WTC11 (cell line): ENCODE data around the gene SEPSECS. TPM values are rescaled to one million over a fixed set of nuclear protein-coding genes. Genes with fewer than 3 reads are reported as not detected.

Experiments
- ATAC-seq: fragments of 200-7000 bp; cut with Tn5 transposase; 2 replicates; pipeline ENCODE4 v1.10.0; 2021; ENCODE audit warnings: mild to moderate bottlenecking, moderate library complexity
- CTCF ChIA-PET: fragments of 300-600 bp; sonication (Branson Sonifier 250); formaldehyde crosslinking; loops from one replicate; lab custom pipeline; 2021; ENCODE audit warnings: antibody characterized with exemption; lab: Charles Lee
- POLR2A ChIA-PET: fragments of 350-600 bp; sonication (Branson Sonifier 250); formaldehyde crosslinking; loops from one replicate; lab custom pipeline; 2021; ENCODE audit warnings: antibody characterized with exemption; lab: Charles Lee
- DNase-seq: peaks from one replicate; pipeline ENCODE4 v3.0.0; 2021; ENCODE audit warnings: low spot score
- H3K27ac Mint-ChIP-seq: 2 replicates; pipeline ENCODE4 v1.8.0; 2021; ENCODE audit warnings: mixed read lengths
- H3K27me3 Mint-ChIP-seq: 2 replicates; pipeline ENCODE4 v1.8.0; 2021; ENCODE audit warnings: low read depth, mild to moderate bottlenecking, moderate library complexity, mixed read lengths
- H3K36me3 Mint-ChIP-seq: 2 replicates; pipeline ENCODE4 v1.8.0; 2021; ENCODE audit warnings: mixed read lengths
- H3K4me1 Mint-ChIP-seq: 2 replicates; pipeline ENCODE4 v1.8.0; 2022; ENCODE audit warnings: mixed read lengths
- H3K4me3 Mint-ChIP-seq: 2 replicates; pipeline ENCODE4 v1.8.0; 2021; ENCODE audit warnings: mild to moderate bottlenecking, moderate library complexity, mixed read lengths
- H3K9me3 Mint-ChIP-seq: 2 replicates; pipeline ENCODE4 v1.8.0; 2021; ENCODE audit warnings: mixed read lengths
- ATF1 ChIP-seq: sonication (generic); formaldehyde crosslinking; IDR thresholded peaks from 2 replicates; pipeline ENCODE4 v1.8.1; 2023; ENCODE audit warnings: mild to moderate bottlenecking, moderate library complexity, missing genetic modification reagents
- GABPB1 ChIP-seq: sonication (generic); formaldehyde crosslinking; IDR thresholded peaks from 2 replicates; pipeline ENCODE4 v1.8.1; 2023; ENCODE audit warnings: mild to moderate bottlenecking, missing genetic modification reagents
- JAZF1 ChIP-seq: fragments of 250-450 bp; sonication (Bioruptor Pico); IDR thresholded peaks from 2 replicates; pipeline ENCODE4 v1.9.0; 2021; ENCODE audit warnings: moderate library complexity, mild to moderate bottlenecking, inconsistent platforms
- JUN ChIP-seq: sonication (generic); formaldehyde crosslinking; IDR thresholded peaks from 2 replicates; pipeline ENCODE4 v1.8.0; 2023; ENCODE audit warnings: mild to moderate bottlenecking, missing genetic modification reagents
- MXD4 ChIP-seq: fragments of 250-450 bp; sonication (Bioruptor Pico); IDR thresholded peaks from 2 replicates; pipeline ENCODE4 v1.8.0; 2021; ENCODE audit warnings: mild to moderate bottlenecking, moderate library complexity, borderline replicate concordance
- NFE2L1 ChIP-seq: sonication (generic); formaldehyde crosslinking; IDR thresholded peaks from 2 replicates; pipeline ENCODE4 v1.8.1; 2023; ENCODE audit warnings: missing genetic modification reagents
- NR3C1 ChIP-seq: sonication (generic); formaldehyde crosslinking; conservative IDR thresholded peaks from 2 replicates; pipeline ENCODE4 v1.8.1; 2023; ENCODE audit warnings: low read depth, mild to moderate bottlenecking, missing genetic modification reagents
- RELA ChIP-seq: sonication (generic); formaldehyde crosslinking; IDR thresholded peaks from 2 replicates; pipeline ENCODE4 v1.8.1; 2022; ENCODE audit warnings: missing genetic modification reagents, mild to moderate bottlenecking, borderline replicate concordance
- SMAD4 ChIP-seq: sonication (generic); formaldehyde crosslinking; IDR thresholded peaks from 2 replicates; pipeline ENCODE4 v1.8.0; 2022; ENCODE audit warnings: mild to moderate bottlenecking, missing genetic modification reagents
- TCF7 ChIP-seq: sonication (generic); formaldehyde crosslinking; IDR thresholded peaks from 2 replicates; pipeline ENCODE4 v1.8.0; 2022; ENCODE audit warnings: mild to moderate bottlenecking, low read depth, missing genetic modification reagents, moderate library complexity
- ZBTB21 ChIP-seq: sonication (generic); formaldehyde crosslinking; IDR thresholded peaks from 2 replicates; pipeline ENCODE4 v1.8.1; 2023; ENCODE audit warnings: mild to moderate bottlenecking, missing genetic modification reagents, borderline replicate concordance
- ZNF219 ChIP-seq: sonication (generic); formaldehyde crosslinking; IDR thresholded peaks from 2 replicates; pipeline ENCODE4 v1.8.0; 2023; ENCODE audit warnings: missing genetic modification reagents, mild to moderate bottlenecking, borderline replicate concordance
- ZNF317 ChIP-seq: sonication (generic); formaldehyde crosslinking; IDR thresholded peaks from 2 replicates; pipeline ENCODE4 v1.8.1; 2023; ENCODE audit warnings: low read depth, mild to moderate bottlenecking, moderate library complexity, missing genetic modification reagents, borderline replicate concordance
- total RNA-seq: library from RNA; stranded (reverse); gene quantifications from 3 replicates; pipeline ENCODE4 v1.2.3, GENCODE V29; 2021
- TF ChIP-seq, protein P1 (sequence below): sonication (generic); formaldehyde crosslinking; IDR thresholded peaks from 2 replicates; pipeline ENCODE4 v1.8.1; 2022; ENCODE audit warnings: mild to moderate bottlenecking, moderate library complexity, missing genetic modification reagents
- TF ChIP-seq, protein P2 (sequence below): fragments of 250-450 bp; sonication (Bioruptor Pico); IDR thresholded peaks from 2 replicates; pipeline ENCODE4 v1.9.0; 2021; ENCODE audit warnings: mild to moderate bottlenecking
- TF ChIP-seq, protein P3 (sequence below): sonication (generic); formaldehyde crosslinking; conservative IDR thresholded peaks from 2 replicates; pipeline ENCODE4 v1.8.1; 2022; ENCODE audit warnings: mild to moderate bottlenecking, missing genetic modification reagents
- TF ChIP-seq, protein P4 (sequence below): sonication (generic); formaldehyde crosslinking; IDR thresholded peaks from 2 replicates; pipeline ENCODE4 v1.8.1; 2022; ENCODE audit warnings: missing genetic modification reagents, borderline replicate concordance
- TF ChIP-seq, protein P5 (sequence below): fragments of 250-450 bp; sonication (Bioruptor Pico); IDR thresholded peaks from 2 replicates; pipeline ENCODE4 v1.9.0; 2021; ENCODE audit warnings: mild to moderate bottlenecking, borderline replicate concordance
- TF ChIP-seq, protein P6 (sequence below): fragments of 250-450 bp; sonication (Bioruptor Pico); IDR thresholded peaks from 2 replicates; pipeline ENCODE4 v1.8.0; 2021; ENCODE audit warnings: mild to moderate bottlenecking
- TF ChIP-seq, protein P7 (sequence below): fragments of 250-450 bp; sonication (Bioruptor Pico); IDR thresholded peaks from 2 replicates; pipeline ENCODE4 v2.1.2; 2022; ENCODE audit warnings: mild to moderate bottlenecking, moderate library complexity
- TF ChIP-seq, protein P8 (sequence below): fragments of 250-450 bp; sonication (Bioruptor Pico); IDR thresholded peaks from 2 replicates; pipeline ENCODE4 v1.9.0; 2021; ENCODE audit warnings: moderate library complexity, mild to moderate bottlenecking, inconsistent platforms, borderline replicate concordance
- TF ChIP-seq, protein P9 (sequence below): sonication (generic); formaldehyde crosslinking; IDR thresholded peaks from 2 replicates; pipeline ENCODE4 v1.8.1; 2023; ENCODE audit warnings: mild to moderate bottlenecking, missing genetic modification reagents, moderate library complexity

The SEPSECS gene
- total RNA-seq, 1 experiment from 2014 or later, result 6.2 TPM

DNA sequence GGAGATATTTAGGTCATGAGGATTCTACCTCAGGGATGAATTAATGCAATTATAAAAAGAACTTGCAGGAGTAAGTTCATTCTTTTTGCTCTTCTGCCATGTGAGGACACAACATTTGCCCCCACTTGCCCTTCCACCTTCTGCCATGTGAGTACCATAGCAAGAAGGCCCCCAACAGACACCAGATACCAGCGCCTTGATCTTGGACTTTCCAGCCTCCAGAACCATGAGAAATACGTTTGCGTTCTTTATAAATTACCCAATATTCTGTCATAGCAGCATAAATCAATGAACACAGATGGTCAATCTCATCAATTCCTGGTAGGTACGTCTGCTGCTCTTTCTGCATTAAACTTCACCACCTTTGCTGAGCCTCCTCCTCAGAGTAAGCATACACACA, 5.7 kb upstream of the SEPSECS start:
- Mint-ChIP-seq H3K9me3 (peaks cover 5% of the 10 kb centered on the region; the same call in 1 of the 2 replicates), H3K4me1 (peaks cover 7% of the 10 kb centered on the region), H3K36me3 (peaks cover 4% of the 10 kb centered on the region; the same call in 1 of the 2 replicates), H3K4me3 (no peak overlapping the region), H3K27ac (no peak overlapping the region), H3K27me3 (no peaks in the 10 kb centered on the region; the same call in 1 of the 2 replicates)
- ATAC-seq (no peak), DNase-seq (no peak)
- CTCF ChIA-PET, result no interaction called here
- POLR2A ChIA-PET, result no interaction called here
- TF ChIP-seq, protein P1, sequence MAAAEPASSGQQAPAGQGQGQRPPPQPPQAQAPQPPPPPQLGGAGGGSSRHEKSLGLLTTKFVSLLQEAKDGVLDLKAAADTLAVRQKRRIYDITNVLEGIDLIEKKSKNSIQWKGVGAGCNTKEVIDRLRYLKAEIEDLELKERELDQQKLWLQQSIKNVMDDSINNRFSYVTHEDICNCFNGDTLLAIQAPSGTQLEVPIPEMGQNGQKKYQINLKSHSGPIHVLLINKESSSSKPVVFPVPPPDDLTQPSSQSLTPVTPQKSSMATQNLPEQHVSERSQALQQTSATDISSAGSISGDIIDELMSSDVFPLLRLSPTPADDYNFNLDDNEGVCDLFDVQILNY (CRISPR knock-in tag), result no peak
- no peak for TF ChIP-seq ZNF317 (CRISPR knock-in tag)
- TF ChIP-seq, protein P2, sequence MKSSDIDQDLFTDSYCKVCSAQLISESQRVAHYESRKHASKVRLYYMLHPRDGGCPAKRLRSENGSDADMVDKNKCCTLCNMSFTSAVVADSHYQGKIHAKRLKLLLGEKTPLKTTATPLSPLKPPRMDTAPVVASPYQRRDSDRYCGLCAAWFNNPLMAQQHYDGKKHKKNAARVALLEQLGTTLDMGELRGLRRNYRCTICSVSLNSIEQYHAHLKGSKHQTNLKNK (CRISPR knock-in tag), result no peak
- TF ChIP-seq, protein P3, sequence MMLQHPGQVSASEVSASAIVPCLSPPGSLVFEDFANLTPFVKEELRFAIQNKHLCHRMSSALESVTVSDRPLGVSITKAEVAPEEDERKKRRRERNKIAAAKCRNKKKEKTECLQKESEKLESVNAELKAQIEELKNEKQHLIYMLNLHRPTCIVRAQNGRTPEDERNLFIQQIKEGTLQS (CRISPR knock-in tag), result no peak
- TF ChIP-seq NR3C1 (CRISPR knock-in tag), result no peak
- TF ChIP-seq, protein P4, sequence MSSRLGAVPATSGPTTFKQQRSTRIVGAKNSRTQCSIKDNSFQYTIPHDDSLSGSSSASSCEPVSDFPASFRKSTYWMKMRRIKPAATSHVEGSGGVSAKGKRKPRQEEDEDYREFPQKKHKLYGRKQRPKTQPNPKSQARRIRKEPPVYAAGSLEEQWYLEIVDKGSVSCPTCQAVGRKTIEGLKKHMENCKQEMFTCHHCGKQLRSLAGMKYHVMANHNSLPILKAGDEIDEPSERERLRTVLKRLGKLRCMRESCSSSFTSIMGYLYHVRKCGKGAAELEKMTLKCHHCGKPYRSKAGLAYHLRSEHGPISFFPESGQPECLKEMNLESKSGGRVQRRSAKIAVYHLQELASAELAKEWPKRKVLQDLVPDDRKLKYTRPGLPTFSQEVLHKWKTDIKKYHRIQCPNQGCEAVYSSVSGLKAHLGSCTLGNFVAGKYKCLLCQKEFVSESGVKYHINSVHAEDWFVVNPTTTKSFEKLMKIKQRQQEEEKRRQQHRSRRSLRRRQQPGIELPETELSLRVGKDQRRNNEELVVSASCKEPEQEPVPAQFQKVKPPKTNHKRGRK (CRISPR knock-in tag), result no peak
- TF ChIP-seq, protein P5, sequence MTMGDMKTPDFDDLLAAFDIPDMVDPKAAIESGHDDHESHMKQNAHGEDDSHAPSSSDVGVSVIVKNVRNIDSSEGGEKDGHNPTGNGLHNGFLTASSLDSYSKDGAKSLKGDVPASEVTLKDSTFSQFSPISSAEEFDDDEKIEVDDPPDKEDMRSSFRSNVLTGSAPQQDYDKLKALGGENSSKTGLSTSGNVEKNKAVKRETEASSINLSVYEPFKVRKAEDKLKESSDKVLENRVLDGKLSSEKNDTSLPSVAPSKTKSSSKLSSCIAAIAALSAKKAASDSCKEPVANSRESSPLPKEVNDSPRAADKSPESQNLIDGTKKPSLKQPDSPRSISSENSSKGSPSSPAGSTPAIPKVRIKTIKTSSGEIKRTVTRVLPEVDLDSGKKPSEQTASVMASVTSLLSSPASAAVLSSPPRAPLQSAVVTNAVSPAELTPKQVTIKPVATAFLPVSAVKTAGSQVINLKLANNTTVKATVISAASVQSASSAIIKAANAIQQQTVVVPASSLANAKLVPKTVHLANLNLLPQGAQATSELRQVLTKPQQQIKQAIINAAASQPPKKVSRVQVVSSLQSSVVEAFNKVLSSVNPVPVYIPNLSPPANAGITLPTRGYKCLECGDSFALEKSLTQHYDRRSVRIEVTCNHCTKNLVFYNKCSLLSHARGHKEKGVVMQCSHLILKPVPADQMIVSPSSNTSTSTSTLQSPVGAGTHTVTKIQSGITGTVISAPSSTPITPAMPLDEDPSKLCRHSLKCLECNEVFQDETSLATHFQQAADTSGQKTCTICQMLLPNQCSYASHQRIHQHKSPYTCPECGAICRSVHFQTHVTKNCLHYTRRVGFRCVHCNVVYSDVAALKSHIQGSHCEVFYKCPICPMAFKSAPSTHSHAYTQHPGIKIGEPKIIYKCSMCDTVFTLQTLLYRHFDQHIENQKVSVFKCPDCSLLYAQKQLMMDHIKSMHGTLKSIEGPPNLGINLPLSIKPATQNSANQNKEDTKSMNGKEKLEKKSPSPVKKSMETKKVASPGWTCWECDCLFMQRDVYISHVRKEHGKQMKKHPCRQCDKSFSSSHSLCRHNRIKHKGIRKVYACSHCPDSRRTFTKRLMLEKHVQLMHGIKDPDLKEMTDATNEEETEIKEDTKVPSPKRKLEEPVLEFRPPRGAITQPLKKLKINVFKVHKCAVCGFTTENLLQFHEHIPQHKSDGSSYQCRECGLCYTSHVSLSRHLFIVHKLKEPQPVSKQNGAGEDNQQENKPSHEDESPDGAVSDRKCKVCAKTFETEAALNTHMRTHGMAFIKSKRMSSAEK (CRISPR knock-in tag), result no peak
- TF ChIP-seq ZNF219, result no peak
- TF ChIP-seq MXD4 (CRISPR knock-in tag), result no peak

DNA sequence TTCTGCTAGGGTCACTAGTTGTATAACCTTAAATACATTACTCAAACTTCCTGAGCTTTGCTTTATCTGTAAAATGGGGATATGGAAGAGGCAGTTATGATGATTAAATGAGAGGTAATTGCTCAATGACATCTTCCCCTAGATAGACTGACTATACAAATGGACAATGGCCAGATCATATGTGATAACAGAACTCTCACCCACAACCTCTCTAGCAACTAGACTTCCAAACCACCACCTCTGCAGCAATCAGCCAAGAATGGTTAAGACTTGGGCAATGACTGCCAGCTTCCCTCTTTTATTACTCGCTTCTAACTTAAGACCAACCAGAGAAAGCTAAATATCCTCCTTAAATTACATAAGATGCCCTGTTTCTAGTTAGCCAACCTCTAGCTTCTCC, 2.9 kb upstream of the SEPSECS start:
- DNase-seq (no peak), ATAC-seq (no peak)
- no peak overlapping the region for H3K4me3 Mint-ChIP-seq
- no peaks in the 10 kb centered on the region for H3K27me3 Mint-ChIP-seq
- peaks cover 22% of the 10 kb centered on the region for H3K4me1 Mint-ChIP-seq
- H3K9me3 Mint-ChIP-seq, result peaks cover 2% of the 10 kb centered on the region; the same call in 1 of the 2 replicates
- H3K27ac Mint-ChIP-seq, result no peak overlapping the region
- peaks cover 4% of the 10 kb centered on the region; the same call in 1 of the 2 replicates for H3K36me3 Mint-ChIP-seq
- CTCF ChIA-PET, result no interaction called here
- POLR2A ChIA-PET, result no interaction called here
- TF ChIP-seq RELA, result no peak
- no peak for TF ChIP-seq TCF7 (CRISPR knock-in tag)
- TF ChIP-seq, protein P6, sequence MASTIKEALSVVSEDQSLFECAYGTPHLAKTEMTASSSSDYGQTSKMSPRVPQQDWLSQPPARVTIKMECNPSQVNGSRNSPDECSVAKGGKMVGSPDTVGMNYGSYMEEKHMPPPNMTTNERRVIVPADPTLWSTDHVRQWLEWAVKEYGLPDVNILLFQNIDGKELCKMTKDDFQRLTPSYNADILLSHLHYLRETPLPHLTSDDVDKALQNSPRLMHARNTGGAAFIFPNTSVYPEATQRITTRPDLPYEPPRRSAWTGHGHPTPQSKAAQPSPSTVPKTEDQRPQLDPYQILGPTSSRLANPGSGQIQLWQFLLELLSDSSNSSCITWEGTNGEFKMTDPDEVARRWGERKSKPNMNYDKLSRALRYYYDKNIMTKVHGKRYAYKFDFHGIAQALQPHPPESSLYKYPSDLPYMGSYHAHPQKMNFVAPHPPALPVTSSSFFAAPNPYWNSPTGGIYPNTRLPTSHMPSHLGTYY (CRISPR knock-in tag), result no peak
- TF ChIP-seq, protein P7, sequence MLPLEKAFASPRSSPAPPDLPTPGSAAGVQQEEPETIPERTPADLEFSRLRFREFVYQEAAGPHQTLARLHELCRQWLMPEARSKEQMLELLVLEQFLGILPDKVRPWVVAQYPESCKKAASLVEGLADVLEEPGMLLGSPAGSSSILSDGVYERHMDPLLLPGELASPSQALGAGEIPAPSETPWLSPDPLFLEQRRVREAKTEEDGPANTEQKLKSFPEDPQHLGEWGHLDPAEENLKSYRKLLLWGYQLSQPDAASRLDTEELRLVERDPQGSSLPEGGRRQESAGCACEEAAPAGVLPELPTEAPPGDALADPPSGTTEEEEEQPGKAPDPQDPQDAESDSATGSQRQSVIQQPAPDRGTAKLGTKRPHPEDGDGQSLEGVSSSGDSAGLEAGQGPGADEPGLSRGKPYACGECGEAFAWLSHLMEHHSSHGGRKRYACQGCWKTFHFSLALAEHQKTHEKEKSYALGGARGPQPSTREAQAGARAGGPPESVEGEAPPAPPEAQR (CRISPR knock-in tag), result no peak
- TF ChIP-seq, protein P8, sequence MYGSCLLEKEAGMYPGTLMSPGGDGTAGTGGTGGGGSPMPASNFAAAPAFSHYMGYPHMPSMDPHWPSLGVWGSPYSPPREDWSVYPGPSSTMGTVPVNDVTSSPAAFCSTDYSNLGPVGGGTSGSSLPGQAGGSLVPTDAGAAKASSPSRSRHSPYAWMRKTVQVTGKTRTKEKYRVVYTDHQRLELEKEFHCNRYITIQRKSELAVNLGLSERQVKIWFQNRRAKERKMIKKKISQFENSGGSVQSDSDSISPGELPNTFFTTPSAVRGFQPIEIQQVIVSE, result no peak
- no peak for TF ChIP-seq SMAD4 (CRISPR knock-in tag)
- TF ChIP-seq MXD4 (CRISPR knock-in tag), result no peak
- no peak for TF ChIP-seq GABPB1
- no peak for TF ChIP-seq JUN
- TF ChIP-seq, protein P9, sequence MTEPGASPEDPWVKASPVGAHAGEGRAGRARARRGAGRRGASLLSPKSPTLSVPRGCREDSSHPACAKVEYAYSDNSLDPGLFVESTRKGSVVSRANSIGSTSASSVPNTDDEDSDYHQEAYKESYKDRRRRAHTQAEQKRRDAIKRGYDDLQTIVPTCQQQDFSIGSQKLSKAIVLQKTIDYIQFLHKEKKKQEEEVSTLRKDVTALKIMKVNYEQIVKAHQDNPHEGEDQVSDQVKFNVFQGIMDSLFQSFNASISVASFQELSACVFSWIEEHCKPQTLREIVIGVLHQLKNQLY (CRISPR knock-in tag), result no peak
- TF ChIP-seq NFE2L1 (CRISPR knock-in tag), result no peak
- no peak for TF ChIP-seq JAZF1 (CRISPR knock-in tag)
- no peak for TF ChIP-seq ATF1 (CRISPR knock-in tag)
- TF ChIP-seq ZBTB21 (CRISPR knock-in tag), result no peak
